ENCODE results near the gene KNCN.

- TF ChIP-seq, protein P1, sequence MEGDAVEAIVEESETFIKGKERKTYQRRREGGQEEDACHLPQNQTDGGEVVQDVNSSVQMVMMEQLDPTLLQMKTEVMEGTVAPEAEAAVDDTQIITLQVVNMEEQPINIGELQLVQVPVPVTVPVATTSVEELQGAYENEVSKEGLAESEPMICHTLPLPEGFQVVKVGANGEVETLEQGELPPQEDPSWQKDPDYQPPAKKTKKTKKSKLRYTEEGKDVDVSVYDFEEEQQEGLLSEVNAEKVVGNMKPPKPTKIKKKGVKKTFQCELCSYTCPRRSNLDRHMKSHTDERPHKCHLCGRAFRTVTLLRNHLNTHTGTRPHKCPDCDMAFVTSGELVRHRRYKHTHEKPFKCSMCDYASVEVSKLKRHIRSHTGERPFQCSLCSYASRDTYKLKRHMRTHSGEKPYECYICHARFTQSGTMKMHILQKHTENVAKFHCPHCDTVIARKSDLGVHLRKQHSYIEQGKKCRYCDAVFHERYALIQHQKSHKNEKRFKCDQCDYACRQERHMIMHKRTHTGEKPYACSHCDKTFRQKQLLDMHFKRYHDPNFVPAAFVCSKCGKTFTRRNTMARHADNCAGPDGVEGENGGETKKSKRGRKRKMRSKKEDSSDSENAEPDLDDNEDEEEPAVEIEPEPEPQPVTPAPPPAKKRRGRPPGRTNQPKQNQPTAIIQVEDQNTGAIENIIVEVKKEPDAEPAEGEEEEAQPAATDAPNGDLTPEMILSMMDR (IDR thresholded peaks at IDR 0.05) = no peak
- TF ChIP-seq EZH2 (IDR thresholded peaks at IDR 0.05) = no peak
Observed at GRCh38 chr1:46568461-46568891, 17.0 kb upstream of the KNCN start.
